Memory B cell (primary cell): ENCODE results near the gene SLC29A3.
"Not testable (repeated sequence)": the region's sequence is repeated elsewhere in the genome, so short reads cannot be mapped to it uniquely, and the experiment has no call there.

Experiments used
- ATAC-seq: fragments of 150-1000 bp; cut with Tn5 transposase; 2 replicates; pipeline ENCODE4 v1.10.0; 2021; ENCODE audit warnings: low read depth, mild to moderate bottlenecking, moderate library complexity
- DNase-seq, 2 donors: peaks; one replicate each; pipeline ENCODE4 v3.0.0; 2022; ENCODE audit warnings: low spot score in 2 of 2
- H3K27ac Mint-ChIP-seq: one replicate; pipeline ENCODE4 v1.8.0; 2022; ENCODE audit warnings: mild to moderate bottlenecking, moderate library complexity, mixed read lengths
- H3K27me3 Mint-ChIP-seq: one replicate; pipeline ENCODE4 v1.8.0; 2022; ENCODE audit warnings: mixed read lengths
- H3K36me3 Mint-ChIP-seq: one replicate; pipeline ENCODE4 v1.8.0; 2022; ENCODE audit warnings: mild to moderate bottlenecking, mixed read lengths
- H3K4me1 Mint-ChIP-seq: one replicate; pipeline ENCODE4 v1.8.0; 2022; ENCODE audit warnings: mixed read lengths
- H3K4me3 Mint-ChIP-seq: one replicate; pipeline ENCODE4 v1.8.0; 2022; ENCODE audit warnings: mild to moderate bottlenecking, moderate library complexity, mixed read lengths
- H3K9me3 Mint-ChIP-seq: one replicate; pipeline ENCODE4 v1.8.0; 2022; ENCODE audit warnings: mixed read lengths

Gene SLC29A3

GRCh38 chr10:71346731-71347130 lies 27.7 kb downstream of the SLC29A3 start:
- Mint-ChIP-seq H3K9me3 (no peaks in the 10 kb centered on the region), H3K27me3 (no peaks in the 10 kb centered on the region), H3K36me3 (peaks cover 3% of the 10 kb centered on the region), H3K27ac (no peak overlapping the region), H3K4me1 (peaks cover 3% of the 10 kb centered on the region), H3K4me3 (no peak overlapping the region)
- DNase-seq (no peak), ATAC-seq (no peak)

GRCh38 chr10:71347587-71348395 lies 28.7 kb downstream of the SLC29A3 start:
- H3K4me1 Mint-ChIP-seq = peaks cover 3% of the 10 kb centered on the region
- DNase-seq (no peak), ATAC-seq (no peak)
- no peaks in the 10 kb centered on the region for H3K27me3 Mint-ChIP-seq
- peaks cover 3% of the 10 kb centered on the region for H3K36me3 Mint-ChIP-seq
- no peak overlapping the region for H3K4me3 Mint-ChIP-seq
- H3K9me3 Mint-ChIP-seq = no peaks in the 10 kb centered on the region
- no peak overlapping the region for H3K27ac Mint-ChIP-seq

- no peak for DNase-seq
- Mint-ChIP-seq H3K4me1 (peaks cover 3% of the 10 kb centered on the region), H3K36me3 (peaks cover 3% of the 10 kb centered on the region), H3K27me3 (no peaks in the 10 kb centered on the region), H3K4me3 (no peak overlapping the region), H3K9me3 (no peaks in the 10 kb centered on the region), H3K27ac (no peak overlapping the region)
- ATAC-seq = no peak
Measured at GRCh38 chr10:71348850-71349249, 29.8 kb downstream of the SLC29A3 start.

GRCh38 chr10:71349406-71349805 lies 30.3 kb downstream of the SLC29A3 start:
- H3K36me3 Mint-ChIP-seq = peaks cover 3% of the 10 kb centered on the region
- peaks cover 3% of the 10 kb centered on the region for H3K4me1 Mint-ChIP-seq

GRCh38 chr10:71351087-71351486 lies 32.0 kb downstream of the SLC29A3 start:
- Mint-ChIP-seq H3K36me3 (peaks cover 3% of the 10 kb centered on the region), H3K27ac (no peak overlapping the region)

More at GRCh38 chr10:71349406-71349805, 30.3 kb downstream of the SLC29A3 start:
- no peaks in the 10 kb centered on the region for H3K9me3 Mint-ChIP-seq
- no peak overlapping the region for H3K4me3 Mint-ChIP-seq
- ATAC-seq (no peak), DNase-seq (no peak)
- H3K27me3 Mint-ChIP-seq = no peaks in the 10 kb centered on the region
- H3K27ac Mint-ChIP-seq = no peak overlapping the region

GRCh38 chr10:71351628-71352319 lies 32.7 kb downstream of the SLC29A3 start:
- ATAC-seq (no peak), DNase-seq (no peak)
- no peaks in the 10 kb centered on the region for H3K27me3 Mint-ChIP-seq
- no peaks in the 10 kb centered on the region for H3K9me3 Mint-ChIP-seq
- H3K4me1 Mint-ChIP-seq = peaks cover 3% of the 10 kb centered on the region
- H3K4me3 Mint-ChIP-seq = no peak overlapping the region
- no peak overlapping the region for H3K27ac Mint-ChIP-seq
- peaks cover 3% of the 10 kb centered on the region for H3K36me3 Mint-ChIP-seq

More at GRCh38 chr10:71351087-71351486, 32.0 kb downstream of the SLC29A3 start:
- ATAC-seq (no peak), DNase-seq (no peak)
- H3K4me3 Mint-ChIP-seq = no peak overlapping the region
- H3K27me3 Mint-ChIP-seq = no peaks in the 10 kb centered on the region
- no peaks in the 10 kb centered on the region for H3K9me3 Mint-ChIP-seq
- peaks cover 3% of the 10 kb centered on the region for H3K4me1 Mint-ChIP-seq

- H3K36me3 Mint-ChIP-seq = peaks cover 5% of the 10 kb centered on the region
- H3K4me1 Mint-ChIP-seq = peaks cover 7% of the 10 kb centered on the region
Measured at GRCh38 chr10:71353639-71354038, 34.6 kb downstream of the SLC29A3 start.

GRCh38 chr10:71354776-71355175 lies 35.7 kb downstream of the SLC29A3 start:
- ATAC-seq (no peak), DNase-seq (no peak)
- peaks cover 9% of the 10 kb centered on the region for H3K4me1 Mint-ChIP-seq
- H3K27me3 Mint-ChIP-seq = no peaks in the 10 kb centered on the region
- no peak overlapping the region for H3K4me3 Mint-ChIP-seq
- no peaks in the 10 kb centered on the region for H3K9me3 Mint-ChIP-seq
- no peak overlapping the region for H3K27ac Mint-ChIP-seq
- peaks cover 2% of the 10 kb centered on the region for H3K36me3 Mint-ChIP-seq

More at GRCh38 chr10:71353639-71354038, 34.6 kb downstream of the SLC29A3 start:
- DNase-seq = no peak
- Mint-ChIP-seq H3K9me3 (no peaks in the 10 kb centered on the region), H3K4me3 (no peak overlapping the region), H3K27me3 (no peaks in the 10 kb centered on the region), H3K27ac (no peak overlapping the region)
- no peak for ATAC-seq

GRCh38 chr10:71355886-71356285 lies 36.8 kb downstream of the SLC29A3 start:
- ATAC-seq (no peak), DNase-seq (no peak)
- Mint-ChIP-seq H3K4me3 (no peak overlapping the region), H3K27me3 (no peaks in the 10 kb centered on the region), H3K9me3 (no peaks in the 10 kb centered on the region), H3K36me3 (peaks cover 2% of the 10 kb centered on the region), H3K27ac (no peak overlapping the region), H3K4me1 (peaks cover 14% of the 10 kb centered on the region)

- no peaks in the 10 kb centered on the region for H3K9me3 Mint-ChIP-seq
- peaks cover 14% of the 10 kb centered on the region for H3K4me1 Mint-ChIP-seq
- H3K4me3 Mint-ChIP-seq = no peak overlapping the region
- no peaks in the 10 kb centered on the region for H3K27me3 Mint-ChIP-seq
- H3K36me3 Mint-ChIP-seq = peaks cover 10% of the 10 kb centered on the region
- DNase-seq (no peak), ATAC-seq (no peak)
- peak overlapping the region; percentile 81 for H3K27ac Mint-ChIP-seq
Measured at GRCh38 chr10:71357792-71358265, 38.8 kb downstream of the SLC29A3 start.

GRCh38 chr10:71358277-71358676 lies 39.2 kb downstream of the SLC29A3 start:
- Mint-ChIP-seq H3K4me3 (no peak overlapping the region), H3K36me3 (peaks cover 10% of the 10 kb centered on the region), H3K4me1 (peaks cover 14% of the 10 kb centered on the region), H3K9me3 (no peaks in the 10 kb centered on the region), H3K27me3 (no peaks in the 10 kb centered on the region), H3K27ac (peak overlapping the region; percentile 81)
- DNase-seq = no peak
- ATAC-seq = no peak

GRCh38 chr10:71358906-71359305 lies 39.8 kb downstream of the SLC29A3 start:
- DNase-seq, H3K27me3 Mint-ChIP-seq, H3K4me3 Mint-ChIP-seq, H3K9me3 Mint-ChIP-seq, ATAC-seq: not testable (repeated sequence)
- Mint-ChIP-seq H3K36me3 (peaks cover 10% of the 10 kb centered on the region), H3K27ac (peak overlapping the region; percentile 81), H3K4me1 (peaks cover 14% of the 10 kb centered on the region)

- DNase-seq (peak; percentile 25 to 37), ATAC-seq (peak; percentile 81)
- Mint-ChIP-seq H3K9me3 (no peaks in the 10 kb centered on the region), H3K27me3 (no peaks in the 10 kb centered on the region), H3K36me3 (peaks cover 10% of the 10 kb centered on the region), H3K4me1 (peaks cover 14% of the 10 kb centered on the region), H3K4me3 (peak overlapping the region; percentile 1), H3K27ac (peak overlapping the region; percentile 81)
Measured at GRCh38 chr10:71359364-71360046, 40.4 kb downstream of the SLC29A3 start.

GRCh38 chr10:71360735-71361134 lies 41.7 kb downstream of the SLC29A3 start:
- H3K36me3 Mint-ChIP-seq = peaks cover 12% of the 10 kb centered on the region
- H3K27ac Mint-ChIP-seq = no peak overlapping the region
- H3K9me3 Mint-ChIP-seq = no peaks in the 10 kb centered on the region
- peaks cover 14% of the 10 kb centered on the region for H3K4me1 Mint-ChIP-seq
- H3K4me3 Mint-ChIP-seq = no peak overlapping the region
- DNase-seq (no peak), ATAC-seq (no peak)
- H3K27me3 Mint-ChIP-seq = no peaks in the 10 kb centered on the region
